IPS-11a (cell line): ENCODE measurements around the gene BRIP1.
"Not testable (repeated sequence)": the region's sequence is repeated elsewhere in the genome, so short reads cannot be mapped to it uniquely, and the experiment has no call there.

ENCODE experiments used
- H3K4me3 ChIP-seq: one replicate; pipeline ENCODE4 v1.5.1; 2013; ENCODE audit warnings: low read depth, low read length, control low read depth

The BRIP1 gene

GRCh38 chr17:61805399-61805798 lies 57.9 kb downstream of the BRIP1 start:
- no peak overlapping the region for H3K4me3 ChIP-seq

- H3K4me3 ChIP-seq = no peak overlapping the region
These were observed 59.5 kb downstream of the BRIP1 start for GRCh38 chr17:61803796-61804195.

GRCh38 chr17:61803216-61803615 lies 60.1 kb downstream of the BRIP1 start:
- no peak overlapping the region for H3K4me3 ChIP-seq

- H3K4me3 ChIP-seq = no peak overlapping the region
These were observed 63.4 kb downstream of the BRIP1 start for GRCh38 chr17:61799812-61800484.

- H3K4me3 ChIP-seq = no peak overlapping the region
These were observed 66.0 kb downstream of the BRIP1 start for GRCh38 chr17:61797283-61797682.

- no peak overlapping the region for H3K4me3 ChIP-seq
These were observed 67.8 kb downstream of the BRIP1 start for GRCh38 chr17:61795546-61795945.

- no peak overlapping the region for H3K4me3 ChIP-seq
These were observed 68.5 kb downstream of the BRIP1 start for GRCh38 chr17:61794792-61795191.

- H3K4me3 ChIP-seq = no peak overlapping the region
These were observed 69.1 kb downstream of the BRIP1 start for GRCh38 chr17:61794242-61794641.

GRCh38 chr17:61793565-61793964 lies 69.8 kb downstream of the BRIP1 start:
- no peak overlapping the region for H3K4me3 ChIP-seq

- H3K4me3 ChIP-seq = no peak overlapping the region
These were observed 73.5 kb downstream of the BRIP1 start for GRCh38 chr17:61789872-61790271.

- no peak overlapping the region for H3K4me3 ChIP-seq
These were observed 77.2 kb downstream of the BRIP1 start for GRCh38 chr17:61786088-61786487.

- no peak overlapping the region for H3K4me3 ChIP-seq
These were observed 78.8 kb downstream of the BRIP1 start for GRCh38 chr17:61784510-61784909.

- H3K4me3 ChIP-seq = no peak overlapping the region
These were observed 79.6 kb downstream of the BRIP1 start for GRCh38 chr17:61783556-61784304.

GRCh38 chr17:61783120-61783519 lies 80.2 kb downstream of the BRIP1 start:
- no peak overlapping the region for H3K4me3 ChIP-seq

GRCh38 chr17:61782683-61783082 lies 80.6 kb downstream of the BRIP1 start:
- no peak overlapping the region for H3K4me3 ChIP-seq

GRCh38 chr17:61775364-61775763 lies 88.0 kb downstream of the BRIP1 start:
- no peak overlapping the region for H3K4me3 ChIP-seq

GRCh38 chr17:61774724-61775123 lies 88.6 kb downstream of the BRIP1 start:
- no peak overlapping the region for H3K4me3 ChIP-seq

GRCh38 chr17:61774087-61774486 lies 89.2 kb downstream of the BRIP1 start:
- not testable (repeated sequence) for H3K4me3 ChIP-seq

- H3K4me3 ChIP-seq = no peak overlapping the region
These were observed 92.4 kb downstream of the BRIP1 start for GRCh38 chr17:61770752-61771533.

GRCh38 chr17:61770043-61770442 lies 93.3 kb downstream of the BRIP1 start:
- no peak overlapping the region for H3K4me3 ChIP-seq

GRCh38 chr17:61768405-61768804 lies 94.9 kb downstream of the BRIP1 start:
- H3K4me3 ChIP-seq = no peak overlapping the region

- no peak overlapping the region for H3K4me3 ChIP-seq
These were observed 96.8 kb downstream of the BRIP1 start for GRCh38 chr17:61766520-61766919.
